NT2/D1 (cell line): ENCODE measurements around the gene KIFC1.

ENCODE experiments used
- SUZ12 ChIP-seq: IDR thresholded peaks from 2 replicates; pipeline ENCODE4 v1.6.1; 2011; ENCODE audit not compliant: insufficient read length, insufficient read depth; ENCODE audit errors: extremely low read depth
- ZNF274 ChIP-seq: IDR thresholded peaks from 2 replicates; pipeline ENCODE4 v1.6.1; 2011; ENCODE audit warnings: mild to moderate bottlenecking, low read depth, low read length

- TF ChIP-seq SUZ12 = no peak
- no peak for TF ChIP-seq ZNF274
Measured at GRCh38 chr6:33392979-33393378, 1.4 kb downstream of the KIFC1 start.
